A549 (cell line): ENCODE data around the gene CATSPERB. TPM values are rescaled to one million over a fixed set of nuclear protein-coding genes. Genes with fewer than 3 reads are reported as not detected.

Experiments
- ATAC-seq, 2 experiments: fragments of 200-7000 bp in 1 of 2; fragments of >200 bp in 1 of 2; cut with Nextera tagmentation in 1 of 2; cut with Tn5 transposase in 1 of 2; 3 replicates each; pipeline versions ENCODE4 v1.8.0 to v1.9.1; 2018 to 2020; ENCODE audit warnings: mild to moderate bottlenecking in 1 of 2, moderate library complexity in 1 of 2
- CTCF ChIA-PET: fragments of 300-600 bp; sonication (Branson Sonifier 250); formaldehyde crosslinking; extraction: SDS; loops from one replicate; lab custom pipeline; 2021; ENCODE audit warnings: antibody characterized with exemption, inconsistent platforms; lab: Yijun Ruan, JAX
- POLR2A ChIA-PET: fragments of 350-600 bp; formaldehyde crosslinking; extraction: SDS; loops from one replicate; lab custom pipeline; 2021; ENCODE audit warnings: antibody characterized with exemption, inconsistent platforms; lab: Yijun Ruan, JAX
- DNase-seq, 2 experiments: peaks; one replicate each; pipeline versions ENCODE4 v3.0.0 to v3.0.0-alpha.2; 2011 to 2016; ENCODE audit warnings: low read depth in 1 of 2, low spot score in 1 of 2
- FAIRE-seq: peaks from 2 replicates; lab custom pipeline; 2011; peaks lifted over from hg19 to GRCh38; lab: Jason Lieb, UNC
- H3K27ac ChIP-seq, 2 experiments: fragments of >200 bp; sonication (Bioruptor Twin); formaldehyde crosslinking; 3 replicates each; pipeline ENCODE4 v1.5.1; 2016 to 2017
- H3K4me1 ChIP-seq: fragments of >200 bp; sonication (Bioruptor Twin); formaldehyde crosslinking; 3 replicates; pipeline ENCODE4 v1.6.1; 2016
- H3K4me2 ChIP-seq: fragments of >200 bp; sonication (Bioruptor Twin); formaldehyde crosslinking; 3 replicates; pipeline ENCODE4 v1.6.1; 2016
- H3K4me3 ChIP-seq: fragments of >200 bp; sonication (Bioruptor Twin); formaldehyde crosslinking; 3 replicates; pipeline ENCODE4 v1.5.1; 2016
- H3K9me3 ChIP-seq: fragments of >200 bp; sonication (Bioruptor Twin); formaldehyde crosslinking; 3 replicates; pipeline ENCODE4 v1.6.1; 2016
- BCL3 ChIP-seq: fragments of >200 bp; sonication (Bioruptor Twin); formaldehyde crosslinking; IDR thresholded peaks from 3 replicates; pipeline ENCODE4 v1.6.1; 2016
- BHLHE40 ChIP-seq: IDR thresholded peaks from 2 replicates; pipeline ENCODE4 v1.6.1; 2012; ENCODE audit warnings: low read depth, low read length, inconsistent platforms
- CEBPB ChIP-seq, 2 experiments: fragments of >200 bp in 1 of 2; sonication (Bioruptor Twin) in 1 of 2; formaldehyde crosslinking in 1 of 2; IDR thresholded peaks; 2 replicates each; pipeline ENCODE4 v1.6.1; 2012 to 2016
- CHD4 ChIP-seq: fragments of 200-600 bp; sonication (generic); IDR thresholded peaks from 2 replicates; pipeline ENCODE4 v1.6.1; 2016; ENCODE audit warnings: antibody characterized with exemption, mild to moderate bottlenecking, borderline replicate concordance
- CTCF ChIP-seq: fragments of >200 bp; sonication (Bioruptor Twin); formaldehyde crosslinking; IDR thresholded peaks from 3 replicates; pipeline ENCODE4 v1.5.1; 2016
- ELK1 ChIP-seq: fragments of 150-350 bp; IDR thresholded peaks from 2 replicates; pipeline ENCODE4 v1.6.1; 2014; ENCODE audit warnings: low read depth, mild to moderate bottlenecking, low read length
- EP300 ChIP-seq, 2 experiments: fragments of >200 bp; sonication (Bioruptor Twin); formaldehyde crosslinking; IDR thresholded peaks; 2 replicates in 1 of 2; 3 replicates in 1 of 2; pipeline ENCODE4 v1.6.1; 2016 to 2017
- FOSB ChIP-seq: fragments of 250-450 bp; sonication (Bioruptor Pico); IDR thresholded peaks from 2 replicates; pipeline ENCODE4 v1.5.0; 2020; ENCODE audit warnings: mild to moderate bottlenecking, moderate library complexity
- FOSL2 ChIP-seq, 2 experiments: fragments of 450-650 bp in 1 of 2; fragments of >200 bp in 1 of 2; sonication (Bioruptor Twin) in 1 of 2; formaldehyde crosslinking; IDR thresholded peaks; 2 replicates each; pipeline versions ENCODE4 v1.5.0 to v1.6.1; 2016 to 2020; ENCODE audit warnings: mild to moderate bottlenecking in 1 of 2, moderate library complexity in 1 of 2
- GATA3 ChIP-seq: IDR thresholded peaks from 2 replicates; pipeline ENCODE4 v1.6.1; 2012; ENCODE audit warnings: borderline replicate concordance
- HES2 ChIP-seq: fragments of >200 bp; sonication (Bioruptor Twin); formaldehyde crosslinking; IDR thresholded peaks from 2 replicates; pipeline ENCODE4 v1.6.1; 2016
- KDM5A ChIP-seq: fragments of 200-600 bp; sonication (generic); IDR thresholded peaks from 2 replicates; pipeline ENCODE4 v1.6.1; 2016; ENCODE audit warnings: antibody characterized with exemption, mild to moderate bottlenecking
- MAFK ChIP-seq: fragments of 450-650 bp; IDR thresholded peaks from 2 replicates; pipeline ENCODE4 v1.6.1; 2014; ENCODE audit not compliant: partially characterized antibody
- MYC ChIP-seq: IDR thresholded peaks from 2 replicates; pipeline ENCODE4 v1.6.1; 2012; ENCODE audit warnings: mild to moderate bottlenecking, inconsistent platforms, low read length, improper control_type of control experiment, borderline replicate concordance
- POLR2A ChIP-seq: IDR thresholded peaks from 2 replicates; pipeline ENCODE4 v1.6.1; 2012; ENCODE audit warnings: mild to moderate bottlenecking, low read length
- RAD21 ChIP-seq, 2 experiments: fragments of >200 bp in 1 of 2; sonication (Bioruptor Twin) in 1 of 2; formaldehyde crosslinking in 1 of 2; IDR thresholded peaks in 1 of 2; conservative IDR thresholded peaks in 1 of 2; 2 replicates in 1 of 2; 3 replicates in 1 of 2; pipeline ENCODE4 v1.6.1; 2012 to 2018; ENCODE audit warnings: inconsistent platforms in 1 of 2
- RCOR1 ChIP-seq: fragments of 150-350 bp; IDR thresholded peaks from 2 replicates; pipeline ENCODE4 v1.6.1; 2014; ENCODE audit warnings: antibody characterized with exemption, low read length, low read depth
- TFCP2L1 ChIP-seq: fragments of 250-450 bp; sonication (Bioruptor Pico); IDR thresholded peaks from 2 replicates; pipeline ENCODE4 v1.5.0; 2021; ENCODE audit warnings: mild to moderate bottlenecking
- ZSCAN20 ChIP-seq: fragments of 250-450 bp; sonication (Bioruptor Pico); IDR thresholded peaks from 2 replicates; pipeline ENCODE4 v1.8.0; 2022; ENCODE audit warnings: mild to moderate bottlenecking, moderate library complexity
- WGBS: methylation state at CpG from one replicate; pipeline ENCODE4 v1.1.6; 2017; ENCODE audit errors: missing lambda C conversion rate; 5-methylcytosine and 5-hydroxymethylcytosine counted together
- polyA plus RNA-seq, 4 experiments: library from polyadenylated mRNA; depleted of rRNA in 3 of 4; stranded (reverse); fragments of >200 nt; fragmentation: RNase III in 1 of 4; extraction: RNeasy Plus Mini Kit Qiagen cat#74134 plus additional on column Dnase treatment in 1 of 4; gene quantifications; 2 replicates in 3 of 4; 3 replicates in 1 of 4; pipeline ENCODE4 v1.2.3, GENCODE V29; 2011 to 2017
- TF ChIP-seq, protein P1 (sequence below): fragments of 250-450 bp; sonication (Bioruptor Pico); IDR thresholded peaks from 2 replicates; pipeline ENCODE4 v1.5.0; 2020; ENCODE audit warnings: low read depth, mild to moderate bottlenecking, moderate library complexity
- TF ChIP-seq, protein P2 (sequence below): fragments of 200-600 bp; sonication (generic); IDR thresholded peaks from 2 replicates; pipeline ENCODE4 v1.6.1; 2016; ENCODE audit warnings: antibody characterized with exemption, mild to moderate bottlenecking, moderate library complexity

The CATSPERB gene
- polyA plus RNA-seq, 2 of the 4 experiments (the other 2 are of a cell fraction) = 0.05 TPM; not detected in 1

GRCh38 chr14:91755570-91756295, 23.8 kb upstream of the CATSPERB start:
- ATAC-seq = peak; percentile 63 to 68; a peak in 3 of 6 replicates
- peak overlapping the region; percentile 56 for H3K4me2 ChIP-seq
- no peak for TF ChIP-seq FOSL2 (IDR thresholded peaks at IDR 0.05)
- TF ChIP-seq FOSL2 (CRISPR knock-in tag; IDR thresholded peaks at IDR 0.05) = peak; percentile 22; the same call in 1 of the 2 replicates
- TF ChIP-seq ZSCAN20 (CRISPR knock-in tag) = 0 out of 2 replicates have a peak, but pooled peaks have one; percentile 13
- TF ChIP-seq CHD4 = no peak
- no peak for TF ChIP-seq RAD21 (conservative IDR thresholded peaks at IDR 0.05 in 1 of 2, IDR thresholded peaks at IDR 0.05 in 1 of 2)
- TF ChIP-seq POLR2A = no peak
- peak; percentile 36; the same call in 1 of the 2 replicates for TF ChIP-seq HES2
- TF ChIP-seq, protein P1, sequence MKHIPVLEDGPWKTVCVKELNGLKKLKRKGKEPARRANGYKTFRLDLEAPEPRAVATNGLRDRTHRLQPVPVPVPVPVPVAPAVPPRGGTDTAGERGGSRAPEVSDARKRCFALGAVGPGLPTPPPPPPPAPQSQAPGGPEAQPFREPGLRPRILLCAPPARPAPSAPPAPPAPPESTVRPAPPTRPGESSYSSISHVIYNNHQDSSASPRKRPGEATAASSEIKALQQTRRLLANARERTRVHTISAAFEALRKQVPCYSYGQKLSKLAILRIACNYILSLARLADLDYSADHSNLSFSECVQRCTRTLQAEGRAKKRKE (CRISPR knock-in tag) = no peak
- TF ChIP-seq CEBPB (IDR thresholded peaks at IDR 0.05) = peak; percentile 92 to 94
- peak in 1 of 2 experiments; percentile 31; a peak in 1 of 5 replicates for TF ChIP-seq EP300 (IDR thresholded peaks at IDR 0.05)
- TF ChIP-seq, all 56 proteins: peak for 5
- H3K9me3 ChIP-seq = peaks cover 20% of the 10 kb centered on the region; the same call in 2 of the 3 replicates
- peak in 1 of 2 experiments; percentile 74 for DNase-seq
- H3K27ac ChIP-seq = peak overlapping the region; percentile 50 to 74; a peak in 5 of 6 replicates
- peaks cover 20% of the 10 kb centered on the region for H3K4me1 ChIP-seq
- 17% methylated on average over 4 of the region's 4 CpGs for WGBS
- ChIA-PET CTCF (interaction anchor here (1.1 kb wide), 1 partner anchor 79 kb away, joined by 3 read pairs; no protein-coding TSS in a partner anchor), POLR2A (no interaction called here)
- no peak overlapping the region for H3K4me3 ChIP-seq
- FAIRE-seq = peak; percentile 78

GRCh38 chr14:91754819-91755218, 22.9 kb upstream of the CATSPERB start:
- DNase-seq = peak in 1 of 2 experiments; percentile 27
- ChIA-PET POLR2A (no interaction called here), CTCF (no interaction called here)
- no peak overlapping the region for H3K4me3 ChIP-seq
- peaks cover 20% of the 10 kb centered on the region for H3K4me1 ChIP-seq
- no peak for ATAC-seq
- TF ChIP-seq ELK1 (no peak), MYC (no peak), BCL3 (no peak), RCOR1 (no peak), MAFK (no peak)
- peak overlapping the region; percentile 46 to 65; a peak in 5 of 6 replicates for H3K27ac ChIP-seq
- no peak for FAIRE-seq
- H3K9me3 ChIP-seq = peaks cover 14% of the 10 kb centered on the region; the same call in 2 of the 3 replicates
- 5% methylated on average over 1 of the region's 1 CpG for WGBS
- peak overlapping the region; percentile 56 for H3K4me2 ChIP-seq

DNA sequence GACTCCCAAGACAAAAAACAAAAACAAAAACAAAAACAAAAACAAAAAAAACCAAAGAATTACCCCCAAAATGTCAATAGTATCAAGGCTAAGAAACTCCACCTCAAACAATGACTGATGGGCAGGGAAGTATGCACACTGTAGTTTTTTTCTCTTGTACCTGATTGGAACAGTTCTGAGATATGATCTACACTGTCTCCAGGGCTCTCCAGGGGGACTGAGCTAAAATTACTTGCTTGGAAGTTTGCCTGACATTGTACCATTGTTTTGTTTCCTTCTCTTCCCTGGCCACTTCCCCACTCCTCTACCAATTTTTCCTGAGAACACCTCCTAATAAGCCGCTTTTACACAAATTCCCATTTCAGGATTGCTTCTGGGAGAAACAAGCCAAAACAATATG, 22.3 kb upstream of the CATSPERB start:
- POLR2A ChIA-PET = no interaction called here
- WGBS = 97% methylated on average over 1 of the region's 1 CpG
- DNase-seq = no peak
- Histone ChIP-seq H3K27ac (peak overlapping the region in 1 of 2 experiments; percentile 65; a peak in 3 of 6 replicates), H3K9me3 (peaks cover 14% of the 10 kb centered on the region; the same call in 2 of the 3 replicates), H3K4me3 (no peak overlapping the region), H3K4me1 (peaks cover 20% of the 10 kb centered on the region), H3K4me2 (no peak overlapping the region)
- TF ChIP-seq TFCP2L1 (no peak), BHLHE40 (no peak), CTCF (no peak), KDM5A (no peak), RAD21 (conservative IDR thresholded peaks at IDR 0.05 in 1 of 2, IDR thresholded peaks at IDR 0.05 in 1 of 2) (no peak), FOSB (CRISPR knock-in tag) (no peak), GATA3 (no peak)
- TF ChIP-seq, protein P2, sequence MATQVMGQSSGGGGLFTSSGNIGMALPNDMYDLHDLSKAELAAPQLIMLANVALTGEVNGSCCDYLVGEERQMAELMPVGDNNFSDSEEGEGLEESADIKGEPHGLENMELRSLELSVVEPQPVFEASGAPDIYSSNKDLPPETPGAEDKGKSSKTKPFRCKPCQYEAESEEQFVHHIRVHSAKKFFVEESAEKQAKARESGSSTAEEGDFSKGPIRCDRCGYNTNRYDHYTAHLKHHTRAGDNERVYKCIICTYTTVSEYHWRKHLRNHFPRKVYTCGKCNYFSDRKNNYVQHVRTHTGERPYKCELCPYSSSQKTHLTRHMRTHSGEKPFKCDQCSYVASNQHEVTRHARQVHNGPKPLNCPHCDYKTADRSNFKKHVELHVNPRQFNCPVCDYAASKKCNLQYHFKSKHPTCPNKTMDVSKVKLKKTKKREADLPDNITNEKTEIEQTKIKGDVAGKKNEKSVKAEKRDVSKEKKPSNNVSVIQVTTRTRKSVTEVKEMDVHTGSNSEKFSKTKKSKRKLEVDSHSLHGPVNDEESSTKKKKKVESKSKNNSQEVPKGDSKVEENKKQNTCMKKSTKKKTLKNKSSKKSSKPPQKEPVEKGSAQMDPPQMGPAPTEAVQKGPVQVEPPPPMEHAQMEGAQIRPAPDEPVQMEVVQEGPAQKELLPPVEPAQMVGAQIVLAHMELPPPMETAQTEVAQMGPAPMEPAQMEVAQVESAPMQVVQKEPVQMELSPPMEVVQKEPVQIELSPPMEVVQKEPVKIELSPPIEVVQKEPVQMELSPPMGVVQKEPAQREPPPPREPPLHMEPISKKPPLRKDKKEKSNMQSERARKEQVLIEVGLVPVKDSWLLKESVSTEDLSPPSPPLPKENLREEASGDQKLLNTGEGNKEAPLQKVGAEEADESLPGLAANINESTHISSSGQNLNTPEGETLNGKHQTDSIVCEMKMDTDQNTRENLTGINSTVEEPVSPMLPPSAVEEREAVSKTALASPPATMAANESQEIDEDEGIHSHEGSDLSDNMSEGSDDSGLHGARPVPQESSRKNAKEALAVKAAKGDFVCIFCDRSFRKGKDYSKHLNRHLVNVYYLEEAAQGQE = no peak
- CTCF ChIA-PET = no interaction called here
- ATAC-seq = no peak
- no peak for FAIRE-seq
